MCF 10A (cell line): ENCODE measurements around the gene TIMM21. TPM values are rescaled to one million over a fixed set of nuclear protein-coding genes. Genes with fewer than 3 reads are reported as not detected.

Source experiments
- BruUV-seq: library from RNA; stranded (reverse); fragments of 400-500 nt; replicated peaks from 2 replicates; lab custom pipeline; 2021; lab: Mats Ljungman, UMichigan
- CTCF ChIA-PET: fragments of 300-600 bp; sonication (Branson Sonifier 250); formaldehyde crosslinking; extraction: SDS; loops from one replicate; lab custom pipeline; 2021; ENCODE audit warnings: antibody characterized with exemption, inconsistent platforms; lab: Yijun Ruan, JAX
- POLR2A ChIA-PET: fragments of 300-600, 350-650 bp; sonication (Branson Sonifier 250); formaldehyde crosslinking; extraction: SDS; loops from one replicate; lab custom pipeline; 2020; ENCODE audit warnings: antibody characterized with exemption, inconsistent platforms; lab: Yijun Ruan, JAX
- DNase-seq: peaks from one replicate; pipeline ENCODE4 v3.0.0-alpha.2; 2018; ENCODE audit not compliant: unreplicated experiment
- H3K27ac Mint-ChIP-seq: one replicate; pipeline ENCODE4 v1.8.0; 2022; ENCODE audit warnings: mild to moderate bottlenecking, low read depth, mixed read lengths; ENCODE audit not compliant: unreplicated experiment
- H3K27me3 Mint-ChIP-seq: one replicate; pipeline ENCODE4 v1.8.0; 2022; ENCODE audit warnings: mixed read lengths; ENCODE audit not compliant: insufficient read depth, unreplicated experiment
- H3K36me3 Mint-ChIP-seq: one replicate; pipeline ENCODE4 v1.8.0; 2022; ENCODE audit warnings: mild to moderate bottlenecking, moderate library complexity, mixed read lengths; ENCODE audit not compliant: insufficient read depth, unreplicated experiment
- H3K4me1 Mint-ChIP-seq: one replicate; pipeline ENCODE4 v1.8.0; 2022; ENCODE audit warnings: mixed read lengths; ENCODE audit not compliant: insufficient read depth, unreplicated experiment
- H3K4me3 Mint-ChIP-seq: one replicate; pipeline ENCODE4 v1.8.0; 2022; ENCODE audit warnings: mild to moderate bottlenecking, moderate library complexity, mixed read lengths; ENCODE audit not compliant: unreplicated experiment
- H3K9me3 Mint-ChIP-seq: one replicate; pipeline ENCODE4 v1.8.0; 2022; ENCODE audit warnings: mixed read lengths; ENCODE audit not compliant: unreplicated experiment
- CTCF ChIP-seq: fragments of 200-600 bp; IDR thresholded peaks from one replicate; pipeline ENCODE4 v1.8.0; 2022; ENCODE audit warnings: antibody characterized with exemption, mild to moderate bottlenecking; ENCODE audit not compliant: unreplicated experiment
- intact Hi-C: fragments of 100-400 bp; cut with micrococcal nuclease; formaldehyde crosslinking; loops from 2 replicates; pipeline ENCODE4 v1.14.1; 2022
- total RNA-seq: library from RNA; stranded (reverse); gene quantifications from 2 replicates; pipeline ENCODE4 v1.2.3, GENCODE V29; 2022

Gene TIMM21
- total RNA-seq, 1 experiment from 2014 or later = 33.4 TPM

- intact Hi-C loops = no loop called here
- Mint-ChIP-seq H3K27me3 (no peaks in the 10 kb centered on the region), H3K4me3 (peak overlapping the region; percentile 94), H3K27ac (peak overlapping the region; percentile 93), H3K9me3 (no peaks in the 10 kb centered on the region), H3K36me3 (peaks cover 20% of the 10 kb centered on the region), H3K4me1 (peaks cover 17% of the 10 kb centered on the region)
- no peak for DNase-seq
- ChIA-PET CTCF (no interaction called here), POLR2A (interaction anchor here (0.6 to 1.3 kb wide), 3 partner anchors 9 to 13 kb away, joined by 3 to 5 read pairs (median 3); no protein-coding TSS in a partner anchor)
- BruUV-seq = TSS peak; percentile 75
- no peak for TF ChIP-seq CTCF
These were observed 284 bp downstream of the TIMM21 start for GRCh38 chr18:74148543-74149070.

- intact Hi-C loops = no loop called here
- CTCF ChIA-PET = no interaction called here
- no peaks in the 10 kb centered on the region for H3K27me3 Mint-ChIP-seq
- no peak for TF ChIP-seq CTCF
- H3K4me3 Mint-ChIP-seq = peak overlapping the region; percentile 94
- no peak for DNase-seq
- no TSS peak for BruUV-seq
- H3K27ac Mint-ChIP-seq = peak overlapping the region; percentile 93
- POLR2A ChIA-PET = no interaction called here
- no peaks in the 10 kb centered on the region for H3K9me3 Mint-ChIP-seq
- H3K4me1 Mint-ChIP-seq = peaks cover 17% of the 10 kb centered on the region
- peaks cover 23% of the 10 kb centered on the region for H3K36me3 Mint-ChIP-seq
These were observed 1.6 kb downstream of the TIMM21 start for GRCh38 chr18:74149878-74150277.

GRCh38 chr18:74152270-74152669 lies 3.9 kb downstream of the TIMM21 start:
- no peaks in the 10 kb centered on the region for H3K9me3 Mint-ChIP-seq
- H3K4me3 Mint-ChIP-seq = no peak overlapping the region
- POLR2A ChIA-PET = interaction anchor here (1.5 kb wide), 1 partner anchor 11 kb away, joined by 4 read pairs; no protein-coding TSS in a partner anchor
- CTCF ChIA-PET = interaction anchor here (0.6 to 1.5 kb wide), 4 partner anchors 9 to 1443 kb away, joined by 3 to 5 read pairs (median 4); no protein-coding TSS in a partner anchor
- H3K27ac Mint-ChIP-seq = no peak overlapping the region
- intact Hi-C loops = no loop called here
- DNase-seq = no peak
- no peaks in the 10 kb centered on the region for H3K27me3 Mint-ChIP-seq
- no peak for TF ChIP-seq CTCF
- H3K36me3 Mint-ChIP-seq = peaks cover 47% of the 10 kb centered on the region
- peaks cover 17% of the 10 kb centered on the region for H3K4me1 Mint-ChIP-seq
- no TSS peak for BruUV-seq

GRCh38 chr18:74152857-74153256 lies 4.5 kb downstream of the TIMM21 start:
- H3K36me3 Mint-ChIP-seq = peaks cover 47% of the 10 kb centered on the region

More at GRCh38 chr18:74152857-74153256, 4.5 kb downstream of the TIMM21 start:
- Mint-ChIP-seq H3K4me1 (peaks cover 17% of the 10 kb centered on the region), H3K27ac (no peak overlapping the region), H3K9me3 (no peaks in the 10 kb centered on the region), H3K4me3 (no peak overlapping the region), H3K27me3 (no peaks in the 10 kb centered on the region)
- no TSS peak for BruUV-seq
- POLR2A ChIA-PET = interaction anchor here (0.6 to 1.5 kb wide), 2 partner anchors 10 to 411 kb away, joined by 3 to 4 read pairs; no protein-coding TSS in a partner anchor
- CTCF ChIA-PET = interaction anchor here (1.1 to 1.4 kb wide), 5 partner anchors 13 to 1443 kb away, joined by 3 to 9 read pairs (median 5); no protein-coding TSS in a partner anchor
- no peak for DNase-seq
- intact Hi-C loops = no loop called here
- peak; percentile 30 for TF ChIP-seq CTCF
